Hematopoietic multipotent progenitor cell treated with erythropoietin and hydrocortisone succinate and interleukin-3 and kit ligand, for 17 days (in vitro differentiated cells): Measurements from ENCODE around the gene DCDC2B.
"Not testable (repeated sequence)": the region's sequence is repeated elsewhere in the genome, so short reads cannot be mapped to it uniquely, and the experiment has no call there.

Experiments used
- DNase-seq: peaks from one replicate; pipeline ENCODE4 v3.0.0-alpha.2; 2015; ENCODE audit warnings: low spot score

Gene DCDC2B

DNA sequence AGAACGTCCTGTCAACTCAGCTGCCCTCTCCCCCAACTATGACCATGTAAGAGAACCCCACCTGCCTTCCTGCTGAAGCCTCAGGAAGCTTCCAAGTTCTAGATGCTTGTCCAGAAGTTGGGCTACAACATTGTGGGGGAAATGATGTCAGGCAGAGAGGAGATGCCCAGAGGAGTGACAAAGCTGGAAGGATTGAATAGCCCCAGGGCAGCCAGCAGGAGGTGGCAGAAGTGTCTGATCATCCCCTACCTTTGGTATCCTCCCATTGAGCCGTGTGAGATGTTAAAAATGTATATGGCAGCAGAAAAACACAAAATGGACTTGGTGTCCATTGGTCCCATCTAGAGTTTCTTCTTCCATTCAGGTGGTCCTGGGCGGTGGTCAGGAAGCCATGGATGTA, 19.9 kb downstream of the DCDC2B start:
- DNase-seq: no peak

DNA sequence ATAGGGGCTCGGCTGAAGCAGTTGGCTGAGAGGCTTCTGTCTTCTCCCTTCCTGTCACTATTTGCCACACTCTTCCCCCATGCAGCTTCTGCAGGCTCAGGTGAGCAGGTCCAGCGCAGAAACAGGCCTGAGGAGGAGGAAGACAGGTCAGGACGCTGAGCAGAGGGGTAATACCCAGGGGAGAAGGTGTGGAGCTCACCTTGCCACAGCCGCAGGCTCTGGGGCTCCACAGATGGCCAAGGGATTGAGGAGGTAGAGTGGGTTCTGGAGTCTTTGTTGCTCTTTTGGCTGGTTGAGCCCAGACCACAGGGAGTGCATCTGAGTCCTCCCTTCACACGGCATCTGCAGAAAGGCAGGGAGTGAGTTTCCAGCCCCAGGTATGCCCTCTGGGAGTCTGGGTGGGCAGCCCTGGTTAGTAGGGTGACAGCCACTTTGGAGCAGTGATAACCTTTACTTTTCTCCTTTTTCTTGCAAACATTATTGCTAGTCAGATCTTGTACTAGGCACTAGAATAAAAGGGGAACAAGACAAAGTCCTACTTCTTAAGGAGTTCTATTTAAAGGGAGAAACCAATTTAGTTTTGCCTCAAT, 23.0 kb downstream of the DCDC2B start:
- DNase-seq: no peak

DNA sequence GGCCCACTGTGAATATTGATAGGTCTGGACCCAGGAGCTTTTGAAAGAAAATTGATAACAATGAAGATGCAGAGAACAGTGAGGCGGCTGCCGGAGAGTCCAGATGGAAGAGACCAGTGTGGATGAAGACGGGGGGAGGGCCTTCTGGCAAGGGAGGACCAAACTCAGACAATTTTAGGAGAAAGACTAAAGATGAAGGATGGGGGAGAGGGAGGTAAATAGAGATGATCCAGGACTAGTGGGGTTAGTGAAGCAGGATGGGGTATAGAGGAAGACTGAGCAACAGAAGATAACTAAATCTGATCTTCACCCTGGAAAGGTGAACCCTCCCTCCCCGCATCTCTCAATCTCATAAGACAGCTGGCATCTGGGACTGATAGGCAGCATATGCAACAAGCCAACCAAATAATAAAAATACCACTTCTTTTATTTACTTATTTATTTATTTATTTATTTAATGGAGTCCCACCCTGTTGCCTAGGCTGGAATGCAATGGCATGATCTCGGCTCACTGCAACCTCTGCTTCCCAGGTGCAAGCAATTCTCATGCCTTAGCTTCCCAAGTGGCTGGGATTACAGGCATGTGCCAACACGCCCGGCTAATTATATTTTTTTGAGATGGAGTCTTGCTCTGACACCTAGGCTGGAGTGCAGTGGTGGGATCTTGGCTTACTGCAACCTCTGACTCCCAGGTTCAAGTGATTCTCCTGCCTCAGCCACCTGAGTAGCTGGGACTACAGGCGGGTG, 23.8 kb downstream of the DCDC2B start:
- DNase-seq: no peak

DNA sequence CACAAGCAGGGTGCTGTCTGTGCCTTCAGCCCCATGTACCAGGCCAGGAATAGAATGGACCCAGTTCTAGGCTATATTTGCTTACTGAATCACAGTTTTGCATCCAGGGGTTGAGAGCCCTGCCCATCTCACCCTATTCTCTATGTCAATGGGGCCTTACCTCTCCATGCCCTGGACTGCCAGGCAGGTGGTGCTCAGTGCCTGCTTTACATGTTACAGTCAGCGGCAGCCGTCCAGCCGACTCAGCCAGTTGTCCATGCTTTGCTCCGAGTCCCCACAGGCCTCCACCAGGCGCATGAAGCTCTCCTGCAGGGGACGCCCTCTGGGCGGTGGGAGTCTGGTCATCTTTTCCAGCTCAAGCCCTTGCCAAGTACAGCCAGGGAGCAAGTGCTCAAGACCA, 25.9 kb downstream of the DCDC2B start:
- no peak for DNase-seq

DNA sequence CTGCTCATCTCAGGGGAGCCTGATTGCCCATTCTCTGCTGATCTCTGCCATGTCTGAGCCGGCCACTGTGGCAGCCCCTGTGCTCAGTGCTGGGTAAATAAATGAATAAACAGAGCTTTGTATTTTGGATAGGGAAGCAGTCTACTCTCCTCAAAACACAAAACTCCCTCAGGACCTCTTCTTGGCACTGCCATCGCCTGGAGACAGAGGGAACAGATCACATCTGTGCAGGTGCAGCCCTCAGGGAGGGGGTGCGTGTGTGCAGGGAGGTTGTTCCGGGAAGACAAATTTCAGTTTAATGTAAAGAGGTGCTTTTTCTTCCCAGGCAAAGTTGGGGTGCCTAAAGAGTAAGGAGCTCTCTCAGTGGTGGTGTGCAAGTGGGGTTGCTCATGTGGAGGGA, 30.4 kb downstream of the DCDC2B start:
- no peak for DNase-seq

DNA sequence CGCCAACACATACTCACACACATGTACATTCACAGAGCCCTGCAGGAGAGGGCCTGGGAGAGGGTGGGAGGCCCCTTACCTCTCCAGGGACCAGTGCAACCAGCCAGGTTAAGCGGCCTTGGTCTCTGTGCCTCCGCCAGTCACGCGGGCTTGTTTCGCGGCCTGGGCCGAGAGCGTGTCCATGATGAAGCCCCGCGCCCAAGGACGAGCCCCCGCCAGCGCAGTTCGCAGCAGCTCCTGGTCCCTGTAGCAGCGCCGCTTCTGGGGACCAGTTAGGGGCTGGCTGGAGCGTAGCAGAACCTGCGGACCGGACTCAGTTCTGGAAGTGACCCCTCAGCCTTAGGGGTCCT, 30.9 kb downstream of the DCDC2B start:
- no peak for DNase-seq

DNA sequence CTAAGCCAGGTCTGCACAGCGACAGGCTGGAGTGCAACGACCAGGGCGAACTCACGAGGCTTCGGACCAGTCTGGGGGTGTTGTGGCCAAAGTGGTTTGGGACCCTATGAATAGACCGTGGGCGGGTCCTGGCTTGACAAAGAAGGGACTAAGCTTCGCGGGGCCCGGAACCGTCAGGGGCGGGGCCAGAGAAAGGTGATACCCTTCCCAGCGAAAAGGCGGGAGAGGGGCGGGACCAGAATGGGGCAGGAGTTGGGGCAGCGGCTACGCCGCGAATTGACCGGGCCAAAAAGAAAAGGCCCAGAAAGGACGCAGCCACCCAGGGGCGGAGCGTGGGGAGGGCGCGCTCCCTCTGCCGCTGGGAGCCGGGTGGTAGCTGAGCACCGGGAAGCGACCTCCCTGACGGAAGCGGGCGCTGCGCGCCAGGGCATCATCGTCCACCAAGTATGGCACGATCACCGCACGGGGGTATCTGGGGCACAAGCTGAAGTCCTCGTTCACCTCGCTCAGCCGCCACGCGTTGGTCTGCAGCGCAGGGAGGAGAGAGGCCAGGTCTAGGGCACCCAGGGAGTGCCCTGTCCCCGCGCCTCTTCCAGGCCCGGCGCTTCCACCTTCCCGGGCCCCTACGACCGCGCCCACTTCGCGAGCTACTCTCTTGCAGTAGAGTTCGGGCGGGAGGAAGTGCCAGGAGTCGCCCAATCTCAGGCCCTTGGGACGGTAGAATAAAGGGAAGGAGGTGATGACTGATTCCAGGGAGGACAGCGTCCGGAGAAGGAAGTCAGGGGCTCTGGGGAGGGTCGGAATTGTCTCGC, 31.5 kb downstream of the DCDC2B start:
- no peak for DNase-seq

DNA sequence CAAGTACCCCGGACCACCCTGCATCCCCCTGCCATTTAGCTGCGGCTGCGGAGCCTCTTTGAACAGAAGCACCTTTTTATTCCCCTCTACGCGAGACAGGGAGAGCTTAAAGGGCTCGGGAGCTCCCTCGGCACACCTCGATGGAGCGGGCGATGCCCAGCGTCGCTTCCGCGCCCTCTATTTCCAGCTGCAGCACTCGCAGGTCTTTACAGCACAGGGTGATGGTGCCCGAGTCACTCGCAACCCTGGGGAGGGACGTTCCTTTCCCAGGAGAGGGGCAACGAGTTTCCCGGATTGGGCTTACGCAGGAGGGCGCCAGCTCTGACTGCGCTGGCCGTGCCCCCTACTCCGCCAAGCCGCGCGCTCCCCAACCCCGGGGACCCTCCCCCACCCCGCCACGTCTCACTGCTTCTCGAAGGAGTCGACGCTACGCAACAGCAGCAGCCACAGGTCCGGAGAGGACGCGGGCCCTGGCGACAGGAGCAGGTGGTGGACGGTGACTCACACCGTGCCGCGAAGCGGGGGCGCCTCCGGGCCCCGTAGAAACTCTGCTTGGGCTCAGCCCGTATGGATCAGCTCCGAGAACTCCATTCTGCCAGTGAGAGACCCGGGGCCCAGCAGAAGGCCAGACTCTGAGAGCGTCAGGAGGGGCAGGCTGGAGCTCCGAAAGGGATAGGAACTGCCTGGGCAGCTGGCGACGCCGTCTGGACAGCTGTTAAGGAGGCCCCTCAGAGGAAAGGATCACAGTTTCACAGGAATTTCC, 32.3 kb downstream of the DCDC2B start:
- no peak for DNase-seq

DNA sequence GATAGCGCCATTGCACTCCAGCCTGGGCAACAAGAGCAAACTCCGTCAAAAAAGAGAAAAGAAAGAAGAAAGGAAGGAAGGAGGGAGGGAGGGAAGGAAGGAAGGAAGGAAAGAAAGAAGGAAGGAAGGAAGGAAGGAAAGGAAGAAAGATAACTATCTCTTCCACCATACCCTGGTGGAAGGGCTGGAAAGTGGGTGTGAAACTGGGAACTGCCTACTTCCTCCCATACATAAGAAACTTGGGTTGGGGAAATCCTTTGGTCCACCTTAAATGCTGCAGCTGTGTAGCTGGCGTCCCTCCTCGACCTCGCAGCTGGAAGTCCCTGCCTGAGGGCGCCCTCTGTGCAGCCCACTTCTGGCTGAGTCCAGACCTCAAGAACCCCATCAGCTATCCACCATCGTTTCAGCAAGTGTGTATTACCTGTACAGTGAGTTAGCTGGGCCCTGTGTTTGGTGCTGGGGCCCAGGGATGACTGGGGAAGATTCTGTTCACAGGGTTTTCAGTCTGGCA, 33.5 kb downstream of the DCDC2B start:
- no peak for DNase-seq

DNA sequence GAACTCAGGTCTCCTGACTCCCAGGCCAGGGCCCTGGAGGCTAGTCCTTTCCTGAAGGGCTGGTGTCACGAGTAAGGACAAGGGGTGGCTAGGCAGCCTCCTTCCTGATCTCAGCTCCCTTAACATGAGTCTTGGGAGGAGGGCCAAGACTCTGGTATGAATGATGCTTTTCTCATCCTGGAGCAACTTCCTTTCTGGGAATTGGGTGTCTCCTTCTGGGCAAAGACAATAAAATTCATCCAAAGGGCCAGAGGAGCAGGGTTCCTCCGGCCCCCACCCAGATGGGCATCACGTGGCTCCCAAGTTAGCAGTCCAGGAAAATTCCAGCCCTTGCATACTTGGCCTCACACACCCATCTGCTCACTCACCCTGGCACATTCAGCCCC, 38.0 kb downstream of the DCDC2B start, which contains the start of gene FAM167B:
FAM167B (plus strand) TSS at position 335 of the 386 bp plus-strand sequence. CDS start 200 bp downstream, outside the sequence.
- DNase-seq: no peak

DNA sequence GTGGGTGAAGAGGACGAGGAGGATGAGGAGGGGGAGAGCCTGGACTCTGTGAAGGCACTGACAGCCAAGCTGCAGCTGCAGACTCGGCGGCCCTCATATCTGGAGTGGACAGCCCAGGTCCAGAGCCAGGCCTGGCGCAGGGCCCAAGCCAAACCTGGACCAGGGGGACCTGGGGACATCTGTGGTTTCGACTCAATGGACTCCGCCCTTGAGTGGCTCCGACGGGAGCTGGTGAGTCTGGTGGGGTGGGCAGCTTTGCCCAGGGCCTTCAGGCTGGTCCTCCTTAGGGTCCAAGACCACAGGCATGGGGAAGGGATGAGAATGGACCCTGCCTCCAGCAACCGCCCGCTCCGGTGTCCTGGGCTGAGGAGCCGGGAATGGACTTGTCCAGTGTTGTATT, 38.6 kb downstream of the DCDC2B start:
- no peak for DNase-seq

DNA sequence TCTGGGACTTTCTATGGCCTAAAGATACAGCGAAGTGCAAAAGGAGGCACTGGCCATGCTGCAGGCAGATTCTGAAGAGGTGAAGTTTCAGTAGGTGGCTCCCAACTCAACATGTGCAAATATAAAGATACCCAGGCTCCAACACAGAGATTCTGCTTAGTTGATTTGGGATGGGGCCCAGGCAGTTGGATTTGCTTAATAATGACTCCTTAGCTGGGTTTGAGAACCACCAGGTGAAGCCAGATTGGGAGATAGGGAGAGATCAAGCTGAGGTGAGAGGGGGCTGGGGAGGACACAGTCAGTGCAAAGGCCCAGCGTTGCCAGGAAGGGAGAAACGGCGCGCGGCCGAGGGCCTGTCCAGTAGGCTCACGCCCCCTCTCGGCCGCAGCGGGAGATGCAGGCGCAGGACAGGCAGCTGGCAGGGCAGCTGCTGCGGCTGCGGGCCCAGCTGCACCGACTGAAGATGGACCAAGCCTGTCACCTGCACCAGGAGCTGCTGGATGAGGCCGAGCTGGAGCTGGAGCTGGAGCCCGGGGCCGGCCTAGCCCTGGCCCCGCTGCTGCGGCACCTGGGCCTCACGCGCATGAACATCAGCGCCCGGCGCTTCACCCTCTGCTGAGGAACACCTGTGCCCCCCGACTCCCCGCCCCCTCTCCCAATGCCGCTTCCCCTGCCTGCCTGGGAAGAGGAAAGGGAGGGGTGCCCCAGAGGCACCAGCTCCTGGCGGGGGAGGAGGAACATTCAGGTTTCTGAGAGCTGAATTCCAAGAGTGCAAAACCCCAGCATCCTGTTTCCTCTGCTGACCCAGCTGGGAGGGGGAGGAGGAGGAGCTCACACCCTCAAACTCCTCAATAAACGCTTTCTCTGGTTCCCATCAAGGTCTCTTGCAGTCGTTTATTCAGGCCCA, 39.3 kb downstream of the DCDC2B start:
- DNase-seq: peak; percentile 76

DNA sequence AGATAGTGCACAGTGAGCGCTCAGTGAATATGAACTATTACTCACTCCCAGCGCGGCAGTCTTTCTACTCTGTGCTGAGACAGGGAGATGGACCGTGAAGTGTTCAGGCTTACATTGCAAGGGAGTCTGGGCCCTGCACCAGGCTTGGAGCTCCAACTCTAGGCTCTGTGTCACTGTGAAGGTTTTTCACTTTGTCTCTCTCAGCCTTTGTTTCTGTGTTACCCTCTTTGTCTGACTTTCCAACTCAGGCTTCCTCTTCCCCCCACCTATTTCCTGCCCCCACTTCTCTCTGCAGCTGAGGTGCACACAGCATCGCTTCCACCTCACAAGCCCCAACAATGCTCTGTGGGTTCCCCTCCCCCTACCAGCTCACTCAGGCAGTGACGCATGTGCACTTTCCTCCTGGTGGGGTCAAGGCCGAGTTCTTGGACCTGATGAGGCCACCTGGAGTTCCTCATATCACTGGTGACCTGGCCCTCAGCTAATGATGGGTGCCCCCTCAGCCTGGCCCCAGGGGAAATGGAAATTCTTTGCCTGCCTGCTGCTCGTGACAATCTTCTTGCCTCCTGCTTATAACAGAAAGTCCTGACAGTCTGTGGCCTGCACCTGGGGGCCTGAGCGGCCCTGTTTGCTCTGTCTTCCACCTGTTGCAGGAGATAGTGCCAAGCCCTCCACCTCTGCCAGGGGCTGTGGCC, 41.1 kb downstream of the DCDC2B start:
- DNase-seq: no peak

DNA sequence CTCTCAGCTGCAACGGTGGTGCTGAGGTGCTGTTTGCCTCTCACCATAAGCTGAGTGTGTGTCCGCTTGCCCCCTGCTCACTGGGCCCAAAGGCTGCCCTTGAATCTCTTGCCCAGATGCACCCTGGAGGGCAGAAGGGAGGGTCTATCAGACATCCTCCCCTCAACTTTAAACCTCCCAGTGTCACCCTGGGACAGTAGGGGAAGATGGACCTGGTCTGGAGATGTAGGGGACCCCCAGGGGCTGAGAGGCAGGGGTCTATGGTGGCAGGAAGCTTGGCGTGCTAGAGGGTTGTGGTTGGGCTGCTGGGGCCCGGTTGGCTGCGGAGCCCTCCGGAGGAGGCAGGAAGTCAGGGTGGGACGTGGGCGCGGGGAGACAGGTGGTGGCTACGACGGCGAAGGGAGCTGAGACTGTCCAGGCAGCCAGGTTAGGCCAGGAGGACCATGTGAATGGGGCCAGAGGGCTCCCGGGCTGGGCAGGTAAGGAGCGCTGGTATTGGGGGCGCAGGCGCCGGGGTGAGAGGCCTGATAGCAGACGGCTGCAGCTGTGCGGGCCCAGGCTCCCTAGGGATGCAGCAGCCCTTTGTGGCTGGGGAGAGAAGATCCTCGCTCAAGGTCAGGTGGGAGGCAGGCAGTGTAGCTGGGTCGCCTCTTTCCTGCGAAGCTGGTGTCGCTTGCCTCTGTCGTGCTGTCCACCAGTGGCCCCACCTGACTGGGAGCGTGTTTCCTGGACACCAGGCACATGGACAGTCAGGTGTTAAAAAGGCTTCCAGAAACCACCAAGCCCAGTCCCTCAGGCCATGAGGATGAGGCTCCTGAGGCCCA, 42.2 kb downstream of the DCDC2B start, which contains the start of gene LCK:
LCK (plus strand) TSS at position 373 of the 824 bp plus-strand sequence. CDS start 23,065 bp downstream, outside the sequence.
- no peak for DNase-seq

DNA sequence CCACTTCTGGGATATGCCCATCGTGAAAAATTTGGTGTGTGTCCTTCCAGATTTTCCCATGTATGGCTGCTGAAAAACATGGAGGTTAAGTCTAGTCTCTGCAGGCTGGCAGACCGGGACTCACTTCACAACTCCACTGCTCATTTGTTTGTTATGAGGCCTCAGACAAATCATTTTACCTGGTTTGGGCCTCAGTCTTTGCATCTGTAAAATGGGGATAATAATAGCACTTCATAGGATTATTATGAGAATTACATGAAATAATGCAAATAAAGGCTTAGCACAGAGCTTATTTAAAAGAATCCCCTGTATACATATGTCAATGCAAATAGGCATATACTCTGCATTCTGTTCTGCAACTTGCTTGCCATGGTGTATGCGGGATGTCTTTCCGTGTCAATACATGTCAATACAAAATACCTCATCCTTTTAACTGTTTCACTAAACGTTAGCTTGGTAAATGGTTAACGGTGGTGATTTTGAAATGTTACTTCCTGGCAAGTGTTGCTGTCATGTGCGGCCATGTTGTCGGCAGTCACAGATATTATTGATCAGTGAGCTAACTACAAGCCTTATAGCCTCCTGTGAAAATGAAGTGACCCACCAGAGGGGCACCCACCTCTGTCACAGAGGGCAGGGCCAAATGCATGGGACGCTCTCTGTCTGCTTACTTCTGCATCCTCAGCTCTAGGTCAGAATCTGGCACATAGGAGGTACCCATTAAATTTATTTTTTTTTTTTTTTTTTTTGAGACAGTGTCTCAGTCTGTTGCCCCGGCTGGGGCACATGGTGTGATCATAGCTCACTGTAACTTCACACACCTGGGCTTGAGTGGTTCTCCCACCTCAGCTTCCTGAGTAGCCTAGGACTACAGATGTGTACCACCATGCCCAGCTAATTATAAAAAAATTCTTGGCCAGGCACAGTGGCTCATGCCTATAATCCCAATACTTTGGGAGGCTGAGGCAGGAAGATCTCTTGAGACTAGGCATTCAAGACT, 46.5 kb downstream of the DCDC2B start:
- DNase-seq: no peak

DNA sequence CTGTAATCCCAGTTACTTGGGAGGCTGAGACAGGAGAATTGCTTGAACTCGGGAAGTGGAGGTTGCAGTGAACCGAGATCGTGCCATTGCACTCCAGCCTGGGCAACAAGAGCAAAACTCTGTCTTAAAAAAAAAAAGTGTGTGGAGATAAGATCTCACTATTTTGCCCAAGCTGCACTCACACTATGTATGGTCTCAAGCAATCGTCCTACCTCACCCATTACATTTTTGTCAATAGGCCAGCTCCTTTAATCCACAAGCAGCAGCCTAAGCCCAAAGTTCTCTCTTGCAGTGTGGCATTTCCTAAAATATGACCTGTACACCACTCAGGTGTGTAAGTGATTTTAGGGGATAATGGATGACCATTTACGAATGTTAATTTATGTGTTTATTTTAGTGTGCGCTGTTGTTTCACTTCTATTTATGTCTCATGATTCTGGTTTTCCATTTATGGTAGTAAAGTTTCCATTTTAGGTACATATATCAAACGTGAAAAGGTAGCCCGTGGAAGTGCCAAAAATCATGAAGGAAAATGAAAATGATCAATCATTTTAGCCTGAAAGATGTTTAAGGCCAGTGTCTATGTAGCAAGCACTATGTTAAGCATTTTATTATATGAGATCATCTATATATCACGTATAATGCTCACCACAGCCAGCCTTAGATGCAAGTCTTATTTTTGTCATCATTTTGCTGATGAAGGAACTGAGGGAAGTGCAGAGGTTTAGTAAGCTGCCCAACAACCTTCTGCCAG, 47.8 kb downstream of the DCDC2B start:
- no peak for DNase-seq

DNA sequence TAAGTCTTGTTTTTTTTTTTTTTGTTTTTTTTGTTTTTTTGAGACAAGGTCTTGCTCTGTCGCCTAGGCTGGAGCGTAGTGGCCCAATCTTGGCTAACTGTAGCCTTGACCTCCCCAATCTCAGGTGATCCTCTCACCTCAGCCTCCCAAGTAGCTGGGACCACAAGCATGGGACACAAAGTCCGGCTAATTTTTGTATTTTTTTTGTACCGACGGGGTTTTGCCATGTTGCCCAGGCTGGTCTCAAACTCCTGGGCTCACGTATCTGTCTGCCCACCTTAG, 48.3 kb downstream of the DCDC2B start:
- DNase-seq: no peak

DNA sequence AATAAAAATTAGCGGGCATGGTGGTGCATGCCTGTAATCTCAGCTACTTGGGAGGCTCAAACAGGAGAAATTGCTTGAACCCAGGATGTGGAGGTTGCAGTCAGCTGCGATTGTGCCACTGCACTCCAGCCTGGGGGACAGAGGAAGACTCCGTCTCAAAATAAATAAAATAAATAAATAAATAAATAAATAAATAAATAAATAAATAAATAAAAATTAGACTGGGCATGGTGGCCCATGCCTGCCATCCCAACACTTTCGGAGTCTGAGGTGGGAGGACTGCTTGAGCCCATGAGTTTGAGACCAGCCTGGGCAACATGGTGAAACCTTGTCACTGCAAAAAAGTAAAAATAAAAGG, 54.3 kb downstream of the DCDC2B start:
- DNase-seq: not testable (repeated sequence)
